CD4-positive, alpha-beta T cell treated with Interleukin-10 for 1 hour (primary cell): ENCODE results near the gene ADK.
A peak's percentile ranks its signal among the peaks of the same experiment; 100 is the strongest.
"Not testable (repeated sequence)": the region's sequence is repeated elsewhere in the genome, so short reads cannot be mapped to it uniquely, and the experiment has no call there.

Source experiments
- DNase-seq: peaks from one replicate; pipeline ENCODE4 v3.0.0-alpha.2; 2020

The ADK gene

GRCh38 chr10:74575912-74576311 is 424.9 kb downstream of the ADK start:
- DNase-seq: no peak

DNA sequence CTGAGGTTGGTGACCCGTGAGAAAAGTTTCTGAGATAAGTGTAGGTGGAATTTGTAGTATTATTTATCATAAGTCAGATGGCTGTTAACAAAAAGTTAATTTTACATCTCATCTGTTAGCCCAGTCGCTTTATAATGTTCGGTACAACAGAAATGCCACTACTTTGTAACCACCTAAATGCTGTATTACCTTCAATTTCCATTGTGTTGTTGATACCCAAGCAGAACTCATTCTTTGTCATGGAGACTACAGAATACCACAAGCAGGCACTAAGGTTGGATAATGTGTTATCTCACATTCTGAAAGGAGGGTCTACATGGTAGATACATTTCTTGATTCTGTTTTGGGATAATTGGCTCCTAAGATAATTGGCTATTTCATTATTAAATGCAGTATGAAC is 425.6 kb downstream of the ADK start:
- DNase-seq: no peak

DNA sequence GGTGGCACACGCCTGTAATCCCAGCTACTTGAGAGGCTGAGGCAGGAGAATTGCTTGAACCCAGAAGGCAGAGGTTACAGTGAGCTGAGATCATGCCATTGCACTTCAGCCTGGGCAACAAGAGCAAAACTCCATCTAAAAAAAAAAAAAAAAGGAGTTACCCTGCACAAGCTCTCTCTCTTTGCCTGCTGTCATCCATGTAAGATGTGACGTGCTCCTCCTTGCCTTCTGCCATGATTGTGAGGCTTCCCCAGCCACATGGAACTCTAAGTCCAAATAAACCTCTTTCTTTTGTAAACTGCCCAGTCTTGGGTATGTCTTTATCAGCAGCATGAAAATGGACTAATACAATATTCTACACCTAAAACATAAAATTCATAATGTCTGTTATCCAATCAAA is 429.4 kb downstream of the ADK start:
- not testable (repeated sequence) for DNase-seq

DNA sequence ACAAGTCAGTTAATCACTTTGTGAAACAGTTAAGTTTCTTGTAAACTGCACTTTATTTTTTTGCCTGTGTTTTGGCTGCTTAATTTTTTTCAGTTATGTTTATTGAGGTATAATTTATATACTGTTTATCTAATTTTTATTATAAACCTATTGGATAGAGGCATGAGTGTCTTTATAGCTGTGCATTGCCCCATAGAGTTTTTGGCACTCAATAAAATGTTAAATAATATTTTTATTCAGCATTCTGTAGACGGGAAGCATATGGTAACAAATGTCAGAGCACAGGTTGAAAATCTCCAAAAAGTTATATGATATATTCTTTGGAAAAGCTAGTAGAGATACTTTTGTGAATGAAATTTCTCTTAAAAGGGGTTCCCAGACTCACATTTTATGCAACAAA is 431.5 kb downstream of the ADK start:
- no peak for DNase-seq

DNA sequence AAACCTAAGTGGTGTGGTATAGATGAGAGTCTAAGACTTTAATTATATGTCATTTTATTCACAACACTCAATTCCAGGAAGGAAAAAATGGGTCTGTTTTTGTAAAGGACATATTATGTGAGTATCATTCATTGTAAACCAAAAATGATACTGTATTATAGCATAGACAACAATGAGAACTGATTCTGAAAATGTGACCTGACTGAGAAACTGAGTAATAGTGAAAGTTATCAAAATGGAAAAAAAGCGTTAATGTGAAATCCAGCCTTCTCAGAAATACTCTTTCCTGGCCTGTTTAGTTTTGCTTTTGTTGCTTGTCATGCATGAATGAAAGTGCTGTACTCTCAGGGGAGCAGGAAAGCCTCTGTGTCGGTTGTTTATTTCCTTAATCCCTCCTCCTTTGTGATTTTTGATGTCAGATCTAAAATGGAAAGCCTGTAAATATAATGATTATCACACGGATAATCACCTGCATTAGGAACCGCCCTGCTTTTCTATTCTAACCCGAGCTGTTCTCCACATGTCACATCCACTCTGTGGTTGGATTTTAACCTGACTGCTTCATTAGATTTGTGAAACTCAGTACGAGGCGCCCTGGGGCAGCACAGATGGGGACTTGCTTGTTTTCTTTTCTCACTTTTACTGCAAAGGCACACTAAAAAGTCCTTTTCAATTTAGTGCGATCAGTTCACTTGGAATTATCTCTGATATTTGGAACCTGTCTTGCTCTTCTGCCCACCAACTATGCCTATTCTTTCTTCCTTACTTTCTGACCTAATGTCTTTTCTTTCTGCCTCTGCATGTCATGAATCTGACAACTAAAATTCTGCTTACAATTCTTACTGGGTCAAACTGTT is 434.4 kb downstream of the ADK start:
- DNase-seq: peak; percentile 61

- peak; percentile 78 for DNase-seq
These were observed 435.1 kb downstream of the ADK start for GRCh38 chr10:74586088-74586585.

- DNase-seq: peak; percentile 3
These were observed 436.3 kb downstream of the ADK start for GRCh38 chr10:74587109-74587854.

DNA sequence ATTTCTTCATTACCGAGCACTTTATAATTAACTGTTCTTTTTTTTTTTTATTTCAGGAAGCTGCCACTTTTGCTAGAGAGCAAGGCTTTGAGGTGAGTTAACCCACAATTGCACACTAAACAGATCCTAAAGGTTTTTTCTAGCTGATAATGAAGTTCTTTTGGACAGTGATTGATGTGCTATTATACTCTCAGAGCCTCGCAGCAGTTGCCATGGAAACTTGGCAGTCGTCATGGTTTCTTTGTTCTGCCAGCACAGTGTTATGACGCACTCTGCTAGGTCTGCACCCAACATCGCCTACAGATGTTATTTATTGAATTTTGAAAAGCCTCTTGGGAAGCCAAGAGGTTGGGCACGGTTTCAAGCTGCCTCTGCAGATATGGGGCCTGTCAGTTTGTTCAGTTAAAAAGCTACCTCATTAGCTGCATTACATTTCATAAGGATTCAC is 438.2 kb downstream of the ADK start:
- peak; percentile 93 for DNase-seq

GRCh38 chr10:74589851-74590250 is 438.8 kb downstream of the ADK start:
- no peak for DNase-seq

- no peak for DNase-seq
These were observed 442.4 kb downstream of the ADK start for GRCh38 chr10:74593470-74593869.

- no peak for DNase-seq
These were observed 445.7 kb downstream of the ADK start for GRCh38 chr10:74596713-74597112.

DNA sequence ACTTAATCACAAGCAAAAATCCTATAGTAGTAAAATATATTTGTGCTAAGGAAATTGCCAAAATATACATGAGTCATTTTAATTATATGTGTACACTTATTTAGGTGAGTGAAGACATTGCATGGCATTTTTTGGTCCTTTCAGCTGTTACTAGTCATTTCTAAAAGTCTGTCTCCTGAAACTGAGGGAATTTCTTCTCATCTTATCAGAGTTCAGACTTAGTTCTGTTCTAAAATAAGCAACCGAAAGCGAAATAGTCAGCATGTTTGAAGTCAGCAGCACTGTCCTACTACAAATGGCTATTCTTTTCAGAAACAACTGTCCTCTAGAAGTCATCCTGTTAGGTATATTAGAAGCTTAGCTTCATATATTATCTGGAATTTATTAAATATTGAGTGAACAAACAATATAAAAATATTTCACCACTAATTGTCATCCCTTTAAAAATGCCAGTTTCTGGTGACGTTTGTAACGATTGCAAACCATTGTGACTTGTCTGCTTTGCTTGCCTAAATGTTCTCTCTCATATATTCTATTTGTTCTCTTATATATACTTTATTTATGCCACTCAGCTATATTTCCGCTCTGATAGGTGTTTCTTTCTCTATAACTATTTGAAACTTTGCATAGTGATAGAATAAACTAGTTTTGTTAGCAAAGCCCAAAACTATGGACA is 448.0 kb downstream of the ADK start:
- DNase-seq: no peak

GRCh38 chr10:74599672-74600071 is 448.7 kb downstream of the ADK start:
- DNase-seq: no peak

GRCh38 chr10:74600170-74600569 is 449.1 kb downstream of the ADK start:
- no peak for DNase-seq

DNA sequence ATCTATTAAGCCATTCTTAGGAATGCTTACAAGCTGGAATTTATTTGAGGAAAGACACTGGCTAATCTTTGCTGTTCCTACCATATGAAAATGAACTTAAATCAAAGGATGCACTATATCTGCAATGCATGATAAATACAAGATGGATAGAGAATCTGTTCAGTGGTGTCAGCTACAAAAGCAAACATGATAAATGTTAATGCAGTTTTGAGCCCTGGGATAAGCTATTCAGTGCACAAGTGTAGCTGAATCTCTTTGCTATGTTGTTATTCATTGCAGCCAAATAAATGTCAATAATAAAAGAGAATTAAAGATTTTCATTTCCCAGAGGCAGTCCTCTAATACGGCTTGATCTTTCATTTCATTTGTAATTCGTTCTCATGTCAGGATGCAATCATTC is 451.6 kb downstream of the ADK start:
- no peak for DNase-seq

GRCh38 chr10:74610299-74610698 is 459.3 kb downstream of the ADK start:
- no peak for DNase-seq

GRCh38 chr10:74612195-74612594 is 461.2 kb downstream of the ADK start:
- DNase-seq: no peak

- DNase-seq: no peak
These were observed 469.6 kb downstream of the ADK start for GRCh38 chr10:74620626-74621025.

DNA sequence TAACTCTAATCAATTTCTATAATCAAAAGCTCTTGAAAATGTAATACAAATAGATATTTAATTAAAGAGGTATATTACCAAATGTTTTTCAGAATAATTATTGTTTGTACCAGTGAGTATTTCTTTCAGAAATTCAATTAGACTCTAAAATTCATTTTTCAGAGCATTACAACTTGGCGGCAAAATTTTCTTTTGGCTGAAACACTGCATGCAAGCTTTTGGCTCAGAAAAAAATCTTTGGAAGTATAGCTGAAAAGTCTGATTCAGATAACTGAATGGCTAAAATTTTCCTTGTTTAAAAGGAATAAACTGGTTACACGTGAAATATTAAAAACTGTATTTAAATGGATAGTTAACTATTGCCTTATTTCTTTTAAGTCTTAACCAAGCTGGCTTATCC is 472.8 kb downstream of the ADK start:
- no peak for DNase-seq

GRCh38 chr10:74624501-74624900 is 473.5 kb downstream of the ADK start:
- no peak for DNase-seq

DNA sequence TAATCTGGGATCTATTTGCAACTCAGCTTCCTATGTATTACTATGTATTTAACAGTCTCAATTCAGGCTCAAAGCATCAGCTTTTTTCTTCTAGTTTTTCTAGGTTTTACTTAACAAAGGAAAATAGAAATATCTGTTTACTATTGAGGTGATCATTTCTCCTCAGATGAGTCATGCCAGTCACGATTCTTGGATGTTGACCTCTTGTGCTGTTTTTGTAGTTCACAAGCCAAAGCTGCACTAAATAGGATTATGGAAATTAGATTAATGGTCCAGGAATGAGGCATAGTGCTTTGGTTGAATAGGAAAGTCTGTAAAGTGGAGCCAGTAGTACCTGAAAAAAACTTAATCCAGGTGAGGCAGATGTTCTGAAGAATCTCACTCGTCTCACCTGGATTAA is 477.1 kb downstream of the ADK start:
- no peak for DNase-seq

DNA sequence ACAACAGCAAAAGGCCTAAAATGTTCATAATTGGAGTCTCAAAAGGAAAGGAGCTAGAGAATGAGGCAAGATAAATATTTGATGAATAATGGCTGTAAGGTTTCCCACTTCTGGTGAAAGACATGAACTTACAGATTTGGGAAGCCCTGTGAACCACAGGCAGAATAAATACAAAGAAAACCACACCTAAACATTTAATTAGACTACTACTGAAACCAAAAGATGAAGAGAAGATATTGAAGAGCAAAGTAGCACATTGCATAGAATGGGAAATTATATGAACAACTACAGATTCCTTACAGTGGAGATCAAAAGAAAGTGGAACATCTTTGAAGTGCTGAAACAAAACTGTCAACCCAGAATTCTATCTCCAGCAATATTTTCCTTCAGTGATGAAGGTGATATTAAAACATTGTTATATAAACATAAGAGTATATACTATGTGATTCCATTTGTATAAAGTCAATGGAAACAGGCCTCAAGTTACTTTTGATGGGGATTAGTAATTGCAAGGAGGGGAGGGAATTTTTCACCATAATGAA is 484.0 kb downstream of the ADK start:
- DNase-seq: no peak

DNA sequence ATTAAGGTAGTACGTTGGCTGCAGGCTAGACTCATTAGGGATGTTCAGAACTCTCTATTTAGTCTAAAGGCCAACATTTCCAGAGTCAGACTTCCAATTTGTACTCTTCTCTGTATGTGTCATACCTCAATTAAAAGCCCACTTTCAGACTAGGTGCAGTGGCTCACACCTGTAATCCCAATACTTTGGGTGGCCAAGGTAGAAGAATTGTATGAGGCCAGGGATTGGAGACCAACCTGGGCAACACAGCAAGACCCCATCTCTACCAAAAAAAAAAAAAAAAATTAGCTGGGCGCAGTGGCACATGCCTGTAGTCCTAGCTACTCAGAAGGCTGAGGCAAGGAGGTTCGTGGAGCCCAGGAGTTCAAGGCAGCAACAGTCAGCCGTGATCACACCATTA is 484.6 kb downstream of the ADK start:
- DNase-seq: no peak
